ENCODE measurements around the gene EPRS1.

EPRS1 gene

GRCh38 chr1:220031287-220031686 lies 15.0 kb downstream of the EPRS1 start:
- H3K27me3 ChIP-seq (ENCODE audit: control insufficient read depth, insufficient read depth, low read length), result no peaks in the 10 kb centered on the region
- H3K4me1 ChIP-seq (ENCODE audit: control insufficient read depth, insufficient read depth, low read length), result no peaks in the 10 kb centered on the region
- no peak overlapping the region for H3K4me2 ChIP-seq (ENCODE audit: low read length)
- H3K4me3 ChIP-seq (ENCODE audit: low read length), result no peak overlapping the region
- H3K36me3 ChIP-seq (ENCODE audit: insufficient read depth, low read length), result peaks cover 40% of the 10 kb centered on the region
- H3K9me3 ChIP-seq (replicated peaks; ENCODE audit: low read length), result no peaks in the 10 kb centered on the region
- H3K9ac ChIP-seq (ENCODE audit: low read depth, low read length), result no peak overlapping the region

GRCh38 chr1:220028346-220028895 lies 17.9 kb downstream of the EPRS1 start:
- H3K27me3 ChIP-seq (ENCODE audit: control insufficient read depth, insufficient read depth, low read length), result no peaks in the 10 kb centered on the region
- H3K9me3 ChIP-seq (replicated peaks; ENCODE audit: low read length), result no peaks in the 10 kb centered on the region
- no peak overlapping the region for H3K4me2 ChIP-seq (ENCODE audit: low read length)
- no peak overlapping the region for H3K9ac ChIP-seq (ENCODE audit: low read depth, low read length)
- no peak overlapping the region for H3K4me3 ChIP-seq (ENCODE audit: low read length)
- peaks cover 48% of the 10 kb centered on the region for H3K36me3 ChIP-seq (ENCODE audit: insufficient read depth, low read length)
- H3K4me1 ChIP-seq (ENCODE audit: control insufficient read depth, insufficient read depth, low read length), result no peaks in the 10 kb centered on the region

GRCh38 chr1:220019071-220019470 lies 27.2 kb downstream of the EPRS1 start:
- no peaks in the 10 kb centered on the region for H3K4me1 ChIP-seq (ENCODE audit: control insufficient read depth, insufficient read depth, low read length)
- H3K4me3 ChIP-seq (ENCODE audit: low read length), result no peak overlapping the region
- no peaks in the 10 kb centered on the region for H3K9me3 ChIP-seq (replicated peaks; ENCODE audit: low read length)
- no peak overlapping the region for H3K4me2 ChIP-seq (ENCODE audit: low read length)
- no peak overlapping the region for H3K9ac ChIP-seq (ENCODE audit: low read depth, low read length)
- H3K36me3 ChIP-seq (ENCODE audit: insufficient read depth, low read length), result peaks cover 64% of the 10 kb centered on the region
- H3K27me3 ChIP-seq (ENCODE audit: control insufficient read depth, insufficient read depth, low read length), result no peaks in the 10 kb centered on the region

- H3K9ac ChIP-seq (ENCODE audit: low read depth, low read length), result no peak overlapping the region
- peaks cover 44% of the 10 kb centered on the region for H3K36me3 ChIP-seq (ENCODE audit: insufficient read depth, low read length)
- peaks cover 11% of the 10 kb centered on the region for H3K4me1 ChIP-seq (ENCODE audit: control insufficient read depth, insufficient read depth, low read length)
- H3K4me2 ChIP-seq (ENCODE audit: low read length), result no peak overlapping the region
- H3K9me3 ChIP-seq (replicated peaks; ENCODE audit: low read length), result no peaks in the 10 kb centered on the region
- H3K27me3 ChIP-seq (ENCODE audit: control insufficient read depth, insufficient read depth, low read length), result no peaks in the 10 kb centered on the region
- H3K4me3 ChIP-seq (ENCODE audit: low read length), result no peak overlapping the region
Observed at GRCh38 chr1:220013497-220013896, 32.8 kb downstream of the EPRS1 start.

- Histone ChIP-seq H3K9ac (ENCODE audit: low read depth, low read length) (peak overlapping the region; percentile 48), H3K27me3 (ENCODE audit: control insufficient read depth, insufficient read depth, low read length) (no peaks in the 10 kb centered on the region), H3K4me3 (ENCODE audit: low read length) (no peak overlapping the region), H3K4me2 (ENCODE audit: low read length) (peak overlapping the region; percentile 20), H3K9me3 (replicated peaks; ENCODE audit: low read length) (no peaks in the 10 kb centered on the region), H3K4me1 (ENCODE audit: control insufficient read depth, insufficient read depth, low read length) (peaks cover 11% of the 10 kb centered on the region), H3K36me3 (ENCODE audit: insufficient read depth, low read length) (peaks cover 32% of the 10 kb centered on the region)
Observed at GRCh38 chr1:220012259-220012658, 34.0 kb downstream of the EPRS1 start.

- Histone ChIP-seq H3K9ac (ENCODE audit: low read depth, low read length) (no peak overlapping the region), H3K36me3 (ENCODE audit: insufficient read depth, low read length) (peaks cover 33% of the 10 kb centered on the region), H3K4me3 (ENCODE audit: low read length) (no peak overlapping the region), H3K27me3 (ENCODE audit: control insufficient read depth, insufficient read depth, low read length) (no peaks in the 10 kb centered on the region), H3K4me2 (ENCODE audit: low read length) (no peak overlapping the region), H3K9me3 (replicated peaks; ENCODE audit: low read length) (no peaks in the 10 kb centered on the region), H3K4me1 (ENCODE audit: control insufficient read depth, insufficient read depth, low read length) (peaks cover 11% of the 10 kb centered on the region)
Observed at GRCh38 chr1:220011620-220012019, 34.7 kb downstream of the EPRS1 start.

- Histone ChIP-seq H3K4me2 (ENCODE audit: low read length) (no peak overlapping the region), H3K4me1 (ENCODE audit: control insufficient read depth, insufficient read depth, low read length) (peaks cover 5% of the 10 kb centered on the region), H3K4me3 (ENCODE audit: low read length) (no peak overlapping the region), H3K9ac (ENCODE audit: low read depth, low read length) (no peak overlapping the region), H3K36me3 (ENCODE audit: insufficient read depth, low read length) (peaks cover 51% of the 10 kb centered on the region), H3K9me3 (replicated peaks; ENCODE audit: low read length) (no peaks in the 10 kb centered on the region), H3K27me3 (ENCODE audit: control insufficient read depth, insufficient read depth, low read length) (no peaks in the 10 kb centered on the region)
Observed at GRCh38 chr1:220007438-220007837, 38.9 kb downstream of the EPRS1 start.

DNA sequence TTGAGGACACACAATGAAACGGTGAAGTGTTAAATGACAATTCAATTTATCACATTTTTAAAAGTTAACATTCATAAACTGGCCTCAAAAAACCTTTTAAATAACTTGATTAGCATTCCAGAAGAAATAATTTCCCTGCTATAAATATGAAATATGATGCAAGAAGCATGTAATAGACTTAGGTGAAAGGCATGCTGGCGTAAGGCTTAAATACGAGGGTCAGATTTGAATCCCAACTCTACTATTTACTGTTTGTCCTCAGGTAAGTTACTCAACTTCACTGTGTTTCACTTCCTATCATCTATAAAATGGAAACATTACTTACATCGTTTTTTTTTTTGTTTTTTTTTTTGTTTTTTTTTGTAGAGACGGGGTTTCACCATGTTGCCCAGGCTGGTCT lies 40.8 kb downstream of the EPRS1 start:
- H3K36me3 ChIP-seq (ENCODE audit: insufficient read depth, low read length), result peaks cover 47% of the 10 kb centered on the region
- H3K27me3 ChIP-seq (ENCODE audit: control insufficient read depth, insufficient read depth, low read length), result no peaks in the 10 kb centered on the region
- peaks cover 10% of the 10 kb centered on the region for H3K4me1 ChIP-seq (ENCODE audit: control insufficient read depth, insufficient read depth, low read length)
- no peak overlapping the region for H3K4me3 ChIP-seq (ENCODE audit: low read length)
- no peak overlapping the region for H3K4me2 ChIP-seq (ENCODE audit: low read length)
- no peaks in the 10 kb centered on the region for H3K9me3 ChIP-seq (replicated peaks; ENCODE audit: low read length)
- no peak overlapping the region for H3K9ac ChIP-seq (ENCODE audit: low read depth, low read length)

GRCh38 chr1:220003610-220004299 lies 42.5 kb downstream of the EPRS1 start:
- H3K36me3 ChIP-seq (ENCODE audit: insufficient read depth, low read length), result peaks cover 46% of the 10 kb centered on the region

GRCh38 chr1:220003015-220003414 lies 43.3 kb downstream of the EPRS1 start:
- Histone ChIP-seq H3K9ac (ENCODE audit: low read depth, low read length) (no peak overlapping the region), H3K36me3 (ENCODE audit: insufficient read depth, low read length) (peaks cover 48% of the 10 kb centered on the region), H3K4me3 (ENCODE audit: low read length) (no peak overlapping the region), H3K4me2 (ENCODE audit: low read length) (no peak overlapping the region), H3K4me1 (ENCODE audit: control insufficient read depth, insufficient read depth, low read length) (peaks cover 10% of the 10 kb centered on the region), H3K27me3 (ENCODE audit: control insufficient read depth, insufficient read depth, low read length) (no peaks in the 10 kb centered on the region), H3K9me3 (replicated peaks; ENCODE audit: low read length) (no peaks in the 10 kb centered on the region)

More at GRCh38 chr1:220003610-220004299, 42.5 kb downstream of the EPRS1 start:
- Histone ChIP-seq H3K9me3 (replicated peaks; ENCODE audit: low read length) (no peaks in the 10 kb centered on the region), H3K4me2 (ENCODE audit: low read length) (no peak overlapping the region), H3K4me1 (ENCODE audit: control insufficient read depth, insufficient read depth, low read length) (peaks cover 10% of the 10 kb centered on the region), H3K27me3 (ENCODE audit: control insufficient read depth, insufficient read depth, low read length) (no peaks in the 10 kb centered on the region), H3K9ac (ENCODE audit: low read depth, low read length) (no peak overlapping the region), H3K4me3 (ENCODE audit: low read length) (no peak overlapping the region)

DNA sequence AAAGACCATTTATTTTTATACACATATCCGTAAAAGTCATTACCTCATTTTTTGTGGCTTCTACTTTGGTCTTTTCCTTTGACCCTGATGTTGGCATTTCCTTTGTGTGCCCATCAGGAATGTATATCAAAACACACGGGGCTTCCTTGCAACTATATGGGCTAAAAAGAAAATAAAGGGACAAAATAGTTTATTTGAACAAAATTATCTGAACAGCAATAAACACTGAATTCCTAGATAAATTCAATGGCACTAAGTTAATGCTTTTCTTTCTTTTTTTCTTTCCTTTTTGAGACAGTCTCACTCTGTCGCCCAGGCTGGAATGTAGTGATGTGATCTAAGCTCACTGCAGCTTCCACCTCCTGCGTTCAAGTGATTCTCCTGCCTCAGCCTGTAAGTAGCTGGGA lies 45.2 kb downstream of the EPRS1 start:
- H3K27me3 ChIP-seq (ENCODE audit: control insufficient read depth, insufficient read depth, low read length), result no peaks in the 10 kb centered on the region
- H3K4me1 ChIP-seq (ENCODE audit: control insufficient read depth, insufficient read depth, low read length), result peaks cover 10% of the 10 kb centered on the region
- H3K4me3 ChIP-seq (ENCODE audit: low read length), result no peak overlapping the region
- H3K9me3 ChIP-seq (replicated peaks; ENCODE audit: low read length), result no peaks in the 10 kb centered on the region
- peaks cover 53% of the 10 kb centered on the region for H3K36me3 ChIP-seq (ENCODE audit: insufficient read depth, low read length)
- H3K4me2 ChIP-seq (ENCODE audit: low read length), result no peak overlapping the region
- H3K9ac ChIP-seq (ENCODE audit: low read depth, low read length), result no peak overlapping the region

GRCh38 chr1:219999821-220000220 lies 46.5 kb downstream of the EPRS1 start:
- H3K36me3 ChIP-seq (ENCODE audit: insufficient read depth, low read length), result peaks cover 54% of the 10 kb centered on the region
- H3K9me3 ChIP-seq (replicated peaks; ENCODE audit: low read length), result no peaks in the 10 kb centered on the region
- H3K9ac ChIP-seq (ENCODE audit: low read depth, low read length), result no peak overlapping the region
- no peak overlapping the region for H3K4me3 ChIP-seq (ENCODE audit: low read length)
- peaks cover 10% of the 10 kb centered on the region for H3K4me1 ChIP-seq (ENCODE audit: control insufficient read depth, insufficient read depth, low read length)
- H3K27me3 ChIP-seq (ENCODE audit: control insufficient read depth, insufficient read depth, low read length), result no peaks in the 10 kb centered on the region
- no peak overlapping the region for H3K4me2 ChIP-seq (ENCODE audit: low read length)

All from skeletal muscle satellite cell (primary cell).